ENCODE results near the gene KSR1. TPM values are rescaled to one million over a fixed set of nuclear protein-coding genes. Genes with fewer than 3 reads are reported as not detected.

The KSR1 gene
- total RNA-seq, 1 experiment from 2014 or later = 21.7 TPM

DNA sequence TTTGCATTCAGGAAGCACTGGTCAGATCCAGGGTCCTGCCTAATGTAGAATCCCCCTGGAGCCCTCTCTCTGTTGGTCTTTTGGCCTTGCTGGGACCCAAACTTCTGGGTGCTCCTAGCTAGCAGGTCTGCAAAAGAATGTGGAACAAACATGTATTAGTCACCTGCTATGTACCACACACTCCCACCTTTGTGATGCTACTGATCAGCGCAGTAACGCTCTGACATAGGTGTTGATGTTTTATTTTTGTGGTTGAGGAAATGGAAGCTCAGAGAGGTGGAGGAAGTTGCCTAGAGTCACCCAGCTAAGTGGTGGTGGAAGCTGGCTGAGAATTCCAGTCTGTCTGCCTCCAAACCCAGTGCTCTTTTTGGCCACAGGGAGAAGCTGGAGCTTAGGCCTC, 139.0 kb downstream of the KSR1 start:
- TF ChIP-seq POLR2AphosphoS5 (IDR thresholded peaks at IDR 0.05; ENCODE audit: low read depth, low read length) (no peak), SIN3A (IDR thresholded peaks at IDR 0.05; ENCODE audit: borderline replicate concordance, insufficient read depth, low read depth, low read length) (no peak), TCF7L2 (IDR thresholded peaks at IDR 0.05; ENCODE audit: low read depth, low read length) (no peak)
- TF ChIP-seq, protein P1, sequence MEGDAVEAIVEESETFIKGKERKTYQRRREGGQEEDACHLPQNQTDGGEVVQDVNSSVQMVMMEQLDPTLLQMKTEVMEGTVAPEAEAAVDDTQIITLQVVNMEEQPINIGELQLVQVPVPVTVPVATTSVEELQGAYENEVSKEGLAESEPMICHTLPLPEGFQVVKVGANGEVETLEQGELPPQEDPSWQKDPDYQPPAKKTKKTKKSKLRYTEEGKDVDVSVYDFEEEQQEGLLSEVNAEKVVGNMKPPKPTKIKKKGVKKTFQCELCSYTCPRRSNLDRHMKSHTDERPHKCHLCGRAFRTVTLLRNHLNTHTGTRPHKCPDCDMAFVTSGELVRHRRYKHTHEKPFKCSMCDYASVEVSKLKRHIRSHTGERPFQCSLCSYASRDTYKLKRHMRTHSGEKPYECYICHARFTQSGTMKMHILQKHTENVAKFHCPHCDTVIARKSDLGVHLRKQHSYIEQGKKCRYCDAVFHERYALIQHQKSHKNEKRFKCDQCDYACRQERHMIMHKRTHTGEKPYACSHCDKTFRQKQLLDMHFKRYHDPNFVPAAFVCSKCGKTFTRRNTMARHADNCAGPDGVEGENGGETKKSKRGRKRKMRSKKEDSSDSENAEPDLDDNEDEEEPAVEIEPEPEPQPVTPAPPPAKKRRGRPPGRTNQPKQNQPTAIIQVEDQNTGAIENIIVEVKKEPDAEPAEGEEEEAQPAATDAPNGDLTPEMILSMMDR (IDR thresholded peaks at IDR 0.05) = no peak
- TF ChIP-seq, protein P2, sequence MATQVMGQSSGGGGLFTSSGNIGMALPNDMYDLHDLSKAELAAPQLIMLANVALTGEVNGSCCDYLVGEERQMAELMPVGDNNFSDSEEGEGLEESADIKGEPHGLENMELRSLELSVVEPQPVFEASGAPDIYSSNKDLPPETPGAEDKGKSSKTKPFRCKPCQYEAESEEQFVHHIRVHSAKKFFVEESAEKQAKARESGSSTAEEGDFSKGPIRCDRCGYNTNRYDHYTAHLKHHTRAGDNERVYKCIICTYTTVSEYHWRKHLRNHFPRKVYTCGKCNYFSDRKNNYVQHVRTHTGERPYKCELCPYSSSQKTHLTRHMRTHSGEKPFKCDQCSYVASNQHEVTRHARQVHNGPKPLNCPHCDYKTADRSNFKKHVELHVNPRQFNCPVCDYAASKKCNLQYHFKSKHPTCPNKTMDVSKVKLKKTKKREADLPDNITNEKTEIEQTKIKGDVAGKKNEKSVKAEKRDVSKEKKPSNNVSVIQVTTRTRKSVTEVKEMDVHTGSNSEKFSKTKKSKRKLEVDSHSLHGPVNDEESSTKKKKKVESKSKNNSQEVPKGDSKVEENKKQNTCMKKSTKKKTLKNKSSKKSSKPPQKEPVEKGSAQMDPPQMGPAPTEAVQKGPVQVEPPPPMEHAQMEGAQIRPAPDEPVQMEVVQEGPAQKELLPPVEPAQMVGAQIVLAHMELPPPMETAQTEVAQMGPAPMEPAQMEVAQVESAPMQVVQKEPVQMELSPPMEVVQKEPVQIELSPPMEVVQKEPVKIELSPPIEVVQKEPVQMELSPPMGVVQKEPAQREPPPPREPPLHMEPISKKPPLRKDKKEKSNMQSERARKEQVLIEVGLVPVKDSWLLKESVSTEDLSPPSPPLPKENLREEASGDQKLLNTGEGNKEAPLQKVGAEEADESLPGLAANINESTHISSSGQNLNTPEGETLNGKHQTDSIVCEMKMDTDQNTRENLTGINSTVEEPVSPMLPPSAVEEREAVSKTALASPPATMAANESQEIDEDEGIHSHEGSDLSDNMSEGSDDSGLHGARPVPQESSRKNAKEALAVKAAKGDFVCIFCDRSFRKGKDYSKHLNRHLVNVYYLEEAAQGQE (IDR thresholded peaks at IDR 0.05; ENCODE audit: insufficient read depth in 1 of 2, low read depth in 2 of 2, low read length in 1 of 2) = no peak
- no peak overlapping the region for H3K4me3 ChIP-seq (ENCODE audit: low read depth in 2 of 2, low read length in 2 of 2)
- H3K4me1 ChIP-seq (ENCODE audit: control insufficient read depth, insufficient read depth, low read length) = no peaks in the 10 kb centered on the region
- POLR2A ChIA-PET = no interaction called here
- intact Hi-C loops (cut with micrococcal nuclease; ENCODE audit: unreplicated experiment) = loop anchor here (5.0 to 10.0 kb wide), 2 partner anchors 100 to 138 kb away; partner anchors contain the start of gene KSR1
- CTCF ChIA-PET = no interaction called here
- no peak for ATAC-seq
- in situ Hi-C loops (cut with HindIII; ENCODE audit: low pct_unique_long_range_greater_than_20kb, low sequenced_read_pairs) = no loop called here
- no peaks in the 10 kb centered on the region for H3K27me3 ChIP-seq (ENCODE audit: control insufficient read depth, insufficient read depth, low read length)
- H3K27ac ChIP-seq (ENCODE audit: low read length) = no peak overlapping the region
- H3K36me3 ChIP-seq (ENCODE audit: control insufficient read depth, insufficient read depth, low read length) = no peaks in the 10 kb centered on the region
- BruUV-seq (replicated peaks) = no TSS peak
- DNase-seq (ENCODE audit: low read depth, low spot score) = no peak
- H3K9me3 ChIP-seq (ENCODE audit: control insufficient read depth, insufficient read depth, low read depth, low read length) = no peaks in the 10 kb centered on the region

DNA sequence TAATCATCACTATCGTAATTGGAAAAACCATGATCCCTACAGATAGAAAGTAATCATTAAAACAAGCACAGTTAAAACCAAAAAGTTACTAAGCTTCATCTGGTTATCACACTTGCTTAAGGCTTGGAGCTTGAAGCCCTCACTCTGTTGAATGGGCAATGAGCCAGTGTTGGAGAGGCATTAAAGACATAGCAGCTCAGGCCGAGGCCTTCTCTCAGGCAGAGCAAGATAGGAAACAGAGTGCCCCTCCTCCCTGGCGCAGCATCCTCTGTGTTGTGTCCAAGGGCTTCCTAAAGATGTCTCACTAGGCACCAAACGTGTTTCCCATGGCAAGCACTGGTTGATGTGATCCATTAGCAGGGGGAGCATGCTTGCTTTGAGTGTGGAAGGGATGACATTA, 139.8 kb downstream of the KSR1 start:
- no peaks in the 10 kb centered on the region for H3K4me1 ChIP-seq (ENCODE audit: control insufficient read depth, insufficient read depth, low read length)
- no peak for TF ChIP-seq SIN3A (IDR thresholded peaks at IDR 0.05; ENCODE audit: borderline replicate concordance, insufficient read depth, low read depth, low read length)
- TF ChIP-seq TCF7L2 (IDR thresholded peaks at IDR 0.05; ENCODE audit: low read depth, low read length) = no peak
- TF ChIP-seq, protein P2 (IDR thresholded peaks at IDR 0.05; ENCODE audit: insufficient read depth in 1 of 2, low read depth in 2 of 2, low read length in 1 of 2) = no peak
- TF ChIP-seq, protein P1 (IDR thresholded peaks at IDR 0.05) = no peak
- TF ChIP-seq POLR2AphosphoS5 (IDR thresholded peaks at IDR 0.05; ENCODE audit: low read depth, low read length) = no peak
- H3K27me3 ChIP-seq (ENCODE audit: control insufficient read depth, insufficient read depth, low read length) = no peaks in the 10 kb centered on the region
- no TSS peak for BruUV-seq (replicated peaks)
- DNase-seq (ENCODE audit: low read depth, low spot score) (no peak), ATAC-seq (no peak)
- H3K9me3 ChIP-seq (ENCODE audit: control insufficient read depth, insufficient read depth, low read depth, low read length) = no peaks in the 10 kb centered on the region
- intact Hi-C loops (cut with micrococcal nuclease; ENCODE audit: unreplicated experiment) (loop anchor here (5.0 to 10.0 kb wide), 2 partner anchors 101 to 139 kb away; partner anchors contain the start of gene KSR1), in situ Hi-C loops (cut with HindIII; ENCODE audit: low pct_unique_long_range_greater_than_20kb, low sequenced_read_pairs) (no loop called here)
- no peak overlapping the region for H3K4me3 ChIP-seq (ENCODE audit: low read depth in 2 of 2, low read length in 2 of 2)
- no peak overlapping the region for H3K27ac ChIP-seq (ENCODE audit: low read length)
- ChIA-PET POLR2A (no interaction called here), CTCF (no interaction called here)
- no peaks in the 10 kb centered on the region for H3K36me3 ChIP-seq (ENCODE audit: control insufficient read depth, insufficient read depth, low read length)

All from Panc1 (cell line).